Cardiac muscle cell (in vitro differentiated cells and primary cell): ENCODE results near the gene AR. TPM values are rescaled to one million over a fixed set of nuclear protein-coding genes. Genes with fewer than 3 reads are reported as not detected.

Experiments used
- DNase-seq, 2 donors: peaks; one replicate each; pipeline versions ENCODE4 v3.0.0 to v3.0.0-alpha.2; 2010 to 2017; ENCODE audit warnings: low read depth in 1 of 2, low spot score in 1 of 2
- H3K27ac ChIP-seq: fragments of 200-600 bp; sonication (generic); 2 replicates; pipeline ENCODE4 v1.5.1; 2016
- H3K27me3 ChIP-seq: fragments of 200-600 bp; sonication (generic); 2 replicates; pipeline ENCODE4 v1.6.0; 2016; ENCODE audit warnings: control low read depth
- H3K36me3 ChIP-seq: fragments of 200-600 bp; sonication (generic); 2 replicates; pipeline ENCODE4 v1.5.1; 2016; ENCODE audit warnings: control low read depth
- H3K4me1 ChIP-seq: fragments of 200-600 bp; sonication (generic); 2 replicates; pipeline ENCODE4 v1.8.1; 2017; ENCODE audit warnings: low read depth, mild to moderate bottlenecking, mixed run types
- H3K4me3 ChIP-seq: fragments of 200-600 bp; sonication (generic); 2 replicates; pipeline ENCODE4 v1.5.1; 2016; ENCODE audit warnings: mild to moderate bottlenecking
- H3K9me3 ChIP-seq: fragments of 200-600 bp; sonication (generic); 2 replicates; pipeline ENCODE4 v1.5.1; 2017; ENCODE audit warnings: low read depth, mild to moderate bottlenecking, control low read depth
- polyA plus RNA-seq: library from polyadenylated mRNA; unstranded; fragments of >200 nt; fragmentation: Nextera tagmentation; extraction: Ambion mirVana; gene quantifications from 2 replicates; pipeline ENCODE4 v1.2.1, GENCODE V29; 2016
- total RNA-seq: library from RNA; depleted of rRNA; stranded (reverse); fragments of >200 nt; gene quantifications from 2 replicates; pipeline ENCODE4 v1.2.3, GENCODE V29; 2016
- TF ChIP-seq, protein P1 (sequence below): IDR thresholded peaks from 2 replicates; pipeline ENCODE4 v1.5.1; 2012; ENCODE audit warnings: low read depth, mild to moderate bottlenecking, low read length

The AR gene
- total and polyA plus RNA-seq, 2 experiments from 2014 or later = 0.24 to 0.93 TPM

- no peak for DNase-seq
- Histone ChIP-seq H3K9me3 (no peaks in the 10 kb centered on the region), H3K4me3 (no peak overlapping the region), H3K27me3 (no peaks in the 10 kb centered on the region), H3K36me3 (no peaks in the 10 kb centered on the region), H3K27ac (no peak overlapping the region), H3K4me1 (no peaks in the 10 kb centered on the region)
- TF ChIP-seq, protein P1, sequence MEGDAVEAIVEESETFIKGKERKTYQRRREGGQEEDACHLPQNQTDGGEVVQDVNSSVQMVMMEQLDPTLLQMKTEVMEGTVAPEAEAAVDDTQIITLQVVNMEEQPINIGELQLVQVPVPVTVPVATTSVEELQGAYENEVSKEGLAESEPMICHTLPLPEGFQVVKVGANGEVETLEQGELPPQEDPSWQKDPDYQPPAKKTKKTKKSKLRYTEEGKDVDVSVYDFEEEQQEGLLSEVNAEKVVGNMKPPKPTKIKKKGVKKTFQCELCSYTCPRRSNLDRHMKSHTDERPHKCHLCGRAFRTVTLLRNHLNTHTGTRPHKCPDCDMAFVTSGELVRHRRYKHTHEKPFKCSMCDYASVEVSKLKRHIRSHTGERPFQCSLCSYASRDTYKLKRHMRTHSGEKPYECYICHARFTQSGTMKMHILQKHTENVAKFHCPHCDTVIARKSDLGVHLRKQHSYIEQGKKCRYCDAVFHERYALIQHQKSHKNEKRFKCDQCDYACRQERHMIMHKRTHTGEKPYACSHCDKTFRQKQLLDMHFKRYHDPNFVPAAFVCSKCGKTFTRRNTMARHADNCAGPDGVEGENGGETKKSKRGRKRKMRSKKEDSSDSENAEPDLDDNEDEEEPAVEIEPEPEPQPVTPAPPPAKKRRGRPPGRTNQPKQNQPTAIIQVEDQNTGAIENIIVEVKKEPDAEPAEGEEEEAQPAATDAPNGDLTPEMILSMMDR = no peak
These were observed 156.8 kb downstream of the AR start for GRCh38 chrX:67700602-67701001.

- Histone ChIP-seq H3K9me3 (no peaks in the 10 kb centered on the region), H3K4me3 (no peak overlapping the region), H3K27ac (no peak overlapping the region), H3K4me1 (no peaks in the 10 kb centered on the region), H3K27me3 (no peaks in the 10 kb centered on the region), H3K36me3 (no peaks in the 10 kb centered on the region)
- DNase-seq = no peak
- TF ChIP-seq, protein P1 = no peak
These were observed 170.2 kb downstream of the AR start for GRCh38 chrX:67714004-67714403.

DNA sequence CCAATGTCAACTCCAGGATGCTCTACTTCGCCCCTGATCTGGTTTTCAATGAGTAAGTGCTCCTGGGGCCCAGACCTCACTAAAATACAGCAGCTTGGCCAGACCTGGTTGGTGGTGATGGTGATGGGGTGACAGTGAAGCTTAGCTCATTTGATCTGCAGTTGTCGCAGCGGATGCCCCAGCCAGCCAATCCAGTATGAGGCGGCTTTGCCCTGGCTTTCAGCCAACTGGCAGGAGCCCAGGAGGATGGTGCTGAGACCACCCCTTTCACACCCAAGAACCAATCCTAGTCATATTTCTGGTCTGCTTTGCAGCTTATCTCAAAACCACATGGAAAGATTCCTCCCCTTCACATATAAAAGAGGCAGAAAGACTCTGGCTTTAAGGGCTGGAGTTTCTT is 173.8 kb downstream of the AR start:
- Histone ChIP-seq H3K9me3 (no peaks in the 10 kb centered on the region), H3K27me3 (no peaks in the 10 kb centered on the region), H3K4me1 (no peaks in the 10 kb centered on the region), H3K4me3 (no peak overlapping the region), H3K27ac (no peak overlapping the region), H3K36me3 (no peaks in the 10 kb centered on the region)
- TF ChIP-seq, protein P1 = no peak
- DNase-seq = no peak

GRCh38 chrX:67718926-67719325 is 175.1 kb downstream of the AR start:
- no peaks in the 10 kb centered on the region for H3K36me3 ChIP-seq
- no peaks in the 10 kb centered on the region for H3K27me3 ChIP-seq
- no peaks in the 10 kb centered on the region for H3K9me3 ChIP-seq
- DNase-seq = no peak
- no peak overlapping the region for H3K27ac ChIP-seq
- no peaks in the 10 kb centered on the region for H3K4me1 ChIP-seq
- H3K4me3 ChIP-seq = no peak overlapping the region
- TF ChIP-seq, protein P1 = no peak

GRCh38 chrX:67720344-67720743 is 176.5 kb downstream of the AR start:
- H3K4me3 ChIP-seq = no peak overlapping the region
- H3K4me1 ChIP-seq = no peaks in the 10 kb centered on the region
- TF ChIP-seq, protein P1 = no peak
- no peaks in the 10 kb centered on the region for H3K27me3 ChIP-seq
- H3K9me3 ChIP-seq = no peaks in the 10 kb centered on the region
- no peaks in the 10 kb centered on the region for H3K36me3 ChIP-seq
- H3K27ac ChIP-seq = no peak overlapping the region
- peak in 1 of 2 donors; percentile 2 for DNase-seq

GRCh38 chrX:67721321-67721720 is 177.5 kb downstream of the AR start:
- TF ChIP-seq, protein P1 = no peak
- no peak overlapping the region for H3K27ac ChIP-seq

More at GRCh38 chrX:67721321-67721720, 177.5 kb downstream of the AR start:
- Histone ChIP-seq H3K9me3 (no peaks in the 10 kb centered on the region), H3K4me3 (no peak overlapping the region), H3K27me3 (no peaks in the 10 kb centered on the region), H3K4me1 (no peaks in the 10 kb centered on the region), H3K36me3 (no peaks in the 10 kb centered on the region)
- no peak for DNase-seq
